GM23338 (cell line): ENCODE measurements around the gene SLC10A3. TPM values are rescaled to one million over a fixed set of nuclear protein-coding genes. Genes with fewer than 3 reads are reported as not detected.

ENCODE experiments used
- ATAC-seq: fragments of 200-7000 bp; cut with Tn5 transposase; 3 replicates; pipeline ENCODE4 v1.9.1; 2020
- DNase-seq: peaks from one replicate; pipeline ENCODE4 v3.0.0-alpha.2; 2015; ENCODE audit warnings: low spot score
- H2AFZ ChIP-seq: fragments of 200-600 bp; sonication (generic); 2 replicates; pipeline ENCODE4 v1.8.0; 2016; ENCODE audit warnings: antibody characterized with exemption, mild to moderate bottlenecking, moderate library complexity
- H3F3A ChIP-seq: fragments of 200-600 bp; sonication (generic); replicated peaks from 2 replicates; pipeline ENCODE4 v1.8.0; 2017; ENCODE audit warnings: antibody characterized with exemption, mixed run types, low read depth
- H3K27ac ChIP-seq: fragments of 200-600 bp; sonication (generic); 2 replicates; pipeline ENCODE4 v1.6.1; 2016; ENCODE audit warnings: low read depth
- H3K27me3 ChIP-seq: fragments of 200-600 bp; sonication (generic); 2 replicates; pipeline ENCODE4 v1.8.0; 2016; ENCODE audit warnings: mild to moderate bottlenecking, mixed run types, moderate library complexity; ENCODE audit not compliant: insufficient read depth
- H3K36me3 ChIP-seq: fragments of 200-600 bp; sonication (generic); 2 replicates; pipeline ENCODE4 v1.8.0; 2016; ENCODE audit warnings: mild to moderate bottlenecking; ENCODE audit not compliant: insufficient read depth
- H3K4me1 ChIP-seq: fragments of 200-600 bp; sonication (generic); 2 replicates; pipeline ENCODE4 v1.8.0; 2016; ENCODE audit warnings: mild to moderate bottlenecking, moderate library complexity; ENCODE audit not compliant: insufficient read depth
- H3K4me2 ChIP-seq: fragments of 200-600 bp; sonication (generic); 2 replicates; pipeline ENCODE4 v1.7.1; 2017; ENCODE audit warnings: mixed run types
- H3K4me3 ChIP-seq: fragments of 200-600 bp; sonication (generic); 2 replicates; pipeline ENCODE4 v1.6.1; 2016; ENCODE audit warnings: mixed run types
- H3K79me2 ChIP-seq: fragments of 200-600 bp; sonication (generic); replicated peaks from 2 replicates; pipeline ENCODE4 v1.8.0; 2017; ENCODE audit warnings: mild to moderate bottlenecking; ENCODE audit not compliant: insufficient read depth
- H3K9me2 ChIP-seq: fragments of 200-600 bp; sonication (generic); 2 replicates; pipeline ENCODE4 v1.8.0; 2017; ENCODE audit not compliant: insufficient read depth
- H4K20me1 ChIP-seq: fragments of 200-600 bp; sonication (generic); replicated peaks from 2 replicates; pipeline ENCODE4 v1.8.0; 2017; ENCODE audit warnings: mild to moderate bottlenecking; ENCODE audit not compliant: insufficient read depth
- H3K27ac Mint-ChIP-seq: 2 replicates; pipeline ENCODE4 v1.8.0; 2020; ENCODE audit warnings: inconsistent platforms, mild to moderate bottlenecking, moderate library complexity, mixed read lengths
- H3K27me3 Mint-ChIP-seq: 3 replicates; pipeline ENCODE4 v1.8.0; 2022; ENCODE audit warnings: low read depth, mild to moderate bottlenecking, moderate library complexity, mixed read lengths, inconsistent platforms; ENCODE audit not compliant: insufficient read depth, poor library complexity
- H3K36me3 Mint-ChIP-seq: 3 replicates; pipeline ENCODE4 v1.8.0; 2021; ENCODE audit warnings: low read depth, mild to moderate bottlenecking, inconsistent platforms, moderate library complexity, mixed read lengths
- H3K4me1 Mint-ChIP-seq: 3 replicates; pipeline ENCODE4 v1.8.0; 2020; ENCODE audit warnings: mild to moderate bottlenecking, inconsistent platforms, mixed read lengths
- H3K4me3 Mint-ChIP-seq: 3 replicates; pipeline ENCODE4 v1.8.0; 2021; ENCODE audit warnings: moderate library complexity, mild to moderate bottlenecking, inconsistent platforms, mixed read lengths
- H3K9me3 Mint-ChIP-seq: 3 replicates; pipeline ENCODE4 v1.8.0; 2020; ENCODE audit warnings: moderate library complexity, mild to moderate bottlenecking, inconsistent platforms, mixed read lengths
- CREB1 ChIP-seq: fragments of 250-450 bp; sonication (Bioruptor Pico); IDR thresholded peaks from 2 replicates; pipeline ENCODE4 v1.5.0; 2020; ENCODE audit warnings: low read depth, mild to moderate bottlenecking, moderate library complexity
- CTCF ChIP-seq, 2 experiments: fragments of 200-600 bp in 1 of 2; sonication (generic) in 1 of 2; conservative IDR thresholded peaks; 2 replicates each; pipeline versions ENCODE4 v1.5.1 to v1.6.1; 2016 to 2017; ENCODE audit warnings: antibody characterized with exemption in 2 of 2, low read depth in 2 of 2, mild to moderate bottlenecking in 2 of 2, moderate library complexity in 1 of 2
- ETS1 ChIP-seq: IDR thresholded peaks from 2 replicates; pipeline ENCODE4 v1.6.1; 2016; ENCODE audit warnings: antibody characterized with exemption
- EZH2 ChIP-seq: fragments of 200-600 bp; sonication (generic); IDR thresholded peaks from one replicate; pipeline ENCODE4 v1.8.0; 2017; ENCODE audit warnings: antibody characterized with exemption, mild to moderate bottlenecking, low read depth; ENCODE audit not compliant: unreplicated experiment
- EZH2phosphoT487 ChIP-seq: fragments of 200-600 bp; sonication (generic); IDR thresholded peaks from one replicate; pipeline ENCODE4 v1.8.1; 2018; ENCODE audit warnings: antibody characterized with exemption; ENCODE audit not compliant: unreplicated experiment
- NANOG ChIP-seq: IDR thresholded peaks from 2 replicates; pipeline ENCODE4 v1.6.1; 2016; ENCODE audit warnings: antibody characterized with exemption, borderline replicate concordance
- REST ChIP-seq: IDR thresholded peaks from one replicate; pipeline ENCODE4 v1.6.1; 2018; ENCODE audit warnings: antibody characterized with exemption; ENCODE audit not compliant: unreplicated experiment
- ZNF331 ChIP-seq: fragments of 250-450 bp; sonication (Bioruptor Pico); IDR thresholded peaks from 2 replicates; pipeline ENCODE4 v1.5.0; 2020; ENCODE audit warnings: low read depth, mild to moderate bottlenecking, moderate library complexity
- ZNF462 ChIP-seq: fragments of 250-450 bp; sonication (Bioruptor Pico); IDR thresholded peaks from 2 replicates; pipeline ENCODE4 v1.5.0; 2020; ENCODE audit warnings: mild to moderate bottlenecking, moderate library complexity
- polyA plus RNA-seq: library from polyadenylated mRNA; unstranded; fragments of >200 nt; fragmentation: Nextera tagmentation; extraction: Ambion mirVana; gene quantifications from 2 replicates; pipeline ENCODE4 v1.2.1, GENCODE V29; 2016
- total RNA-seq: library from RNA; depleted of rRNA; stranded (reverse); fragments of >200 nt; shearing (Covaris generic); gene quantifications from 2 replicates; pipeline ENCODE4 v1.2.3, GENCODE V29; 2014

Gene SLC10A3
- total and polyA plus RNA-seq, 2 experiments from 2014 or later: 7.6 to 17.6 TPM

GRCh38 chrX:154469114-154469513 is 21.3 kb downstream of the SLC10A3 start:
- no peak for ATAC-seq

More at GRCh38 chrX:154469114-154469513, 21.3 kb downstream of the SLC10A3 start:
- no peak overlapping the region for H3K27ac ChIP-seq
- no peaks in the 10 kb centered on the region for H3K27me3 ChIP-seq
- no peak overlapping the region for H3K4me3 Mint-ChIP-seq
- H3K27ac Mint-ChIP-seq: no peak overlapping the region
- no peak overlapping the region for H3K4me3 ChIP-seq
- H3K9me2 ChIP-seq: no peaks in the 10 kb centered on the region
- H3K27me3 Mint-ChIP-seq: peaks cover 4% of the 10 kb centered on the region
- TF ChIP-seq CTCF (conservative IDR thresholded peaks at IDR 0.05; ENCODE audit: low read depth in 2 of 2): no peak
- TF ChIP-seq EZH2phosphoT487: no peak
- TF ChIP-seq ZNF331 (CRISPR knock-in tag): no peak
- TF ChIP-seq ZNF462 (CRISPR knock-in tag): no peak
- no peak for TF ChIP-seq REST
- TF ChIP-seq EZH2: no peak
- TF ChIP-seq NANOG: no peak
- TF ChIP-seq ETS1: no peak
- TF ChIP-seq CREB1 (CRISPR knock-in tag): no peak
- no peak for DNase-seq
- no peak overlapping the region for H2AFZ ChIP-seq
- no peaks in the 10 kb centered on the region; the same call in 1 of the 2 replicates for H4K20me1 ChIP-seq
- no peaks in the 10 kb centered on the region for H3K36me3 ChIP-seq
- no peaks in the 10 kb centered on the region for H3K4me1 Mint-ChIP-seq
- peaks cover 6% of the 10 kb centered on the region for H3K36me3 Mint-ChIP-seq
- H3F3A ChIP-seq: no peaks in the 10 kb centered on the region
- no peaks in the 10 kb centered on the region for H3K4me1 ChIP-seq
- no peaks in the 10 kb centered on the region for H3K9me3 Mint-ChIP-seq
- no peaks in the 10 kb centered on the region for H3K79me2 ChIP-seq
- no peak overlapping the region for H3K4me2 ChIP-seq
